Mesodermal cell (in vitro differentiated cells): Measurements from ENCODE around the gene TM7SF2.

Source experiments
- H3K27ac ChIP-seq: 2 replicates; pipeline ENCODE4 v1.7.0; 2013; ENCODE audit warnings: mild to moderate bottlenecking, low read depth, low read length, moderate library complexity; ENCODE audit not compliant: severe bottlenecking
- H3K36me3 ChIP-seq: 2 replicates; pipeline ENCODE4 v1.7.1; 2013; ENCODE audit warnings: mild to moderate bottlenecking, low read length, moderate library complexity; ENCODE audit not compliant: control insufficient read depth, insufficient read depth
- H3K4me1 ChIP-seq: one replicate; pipeline ENCODE4 v1.7.1; 2013; ENCODE audit warnings: mild to moderate bottlenecking, low read length; ENCODE audit not compliant: insufficient read depth, control insufficient read depth, poor library complexity, severe bottlenecking
- H3K4me3 ChIP-seq: 2 replicates; pipeline ENCODE4 v1.7.0; 2013; ENCODE audit warnings: low read length, control low read depth, mild to moderate bottlenecking; ENCODE audit not compliant: insufficient read depth, poor library complexity, severe bottlenecking; ENCODE audit errors: extremely low read depth
- H3K9me3 ChIP-seq: 2 replicates; pipeline ENCODE4 v1.7.1; 2013; ENCODE audit warnings: mild to moderate bottlenecking, low read length, moderate library complexity; ENCODE audit not compliant: control insufficient read depth
- WGBS, 2 experiments: methylation state at CpG; one replicate each; pipeline ENCODE4 v1.1.5; 2013; ENCODE audit warnings: missing lambda C conversion rate in 2 of 2; ENCODE audit not compliant: insufficient coverage in 2 of 2; 5-methylcytosine and 5-hydroxymethylcytosine counted together

Gene TM7SF2

GRCh38 chr11:65125197-65126056 lies 13.8 kb downstream of the TM7SF2 start:
- Histone ChIP-seq H3K27ac (no peak overlapping the region), H3K4me1 (peaks cover 8% of the 10 kb centered on the region), H3K4me3 (no peak overlapping the region), H3K9me3 (no peaks in the 10 kb centered on the region), H3K36me3 (peaks cover 79% of the 10 kb centered on the region)
- WGBS, 2 experiments: 94 to 96% methylated on average over 6 to 11 of the region's 12 CpGs

DNA sequence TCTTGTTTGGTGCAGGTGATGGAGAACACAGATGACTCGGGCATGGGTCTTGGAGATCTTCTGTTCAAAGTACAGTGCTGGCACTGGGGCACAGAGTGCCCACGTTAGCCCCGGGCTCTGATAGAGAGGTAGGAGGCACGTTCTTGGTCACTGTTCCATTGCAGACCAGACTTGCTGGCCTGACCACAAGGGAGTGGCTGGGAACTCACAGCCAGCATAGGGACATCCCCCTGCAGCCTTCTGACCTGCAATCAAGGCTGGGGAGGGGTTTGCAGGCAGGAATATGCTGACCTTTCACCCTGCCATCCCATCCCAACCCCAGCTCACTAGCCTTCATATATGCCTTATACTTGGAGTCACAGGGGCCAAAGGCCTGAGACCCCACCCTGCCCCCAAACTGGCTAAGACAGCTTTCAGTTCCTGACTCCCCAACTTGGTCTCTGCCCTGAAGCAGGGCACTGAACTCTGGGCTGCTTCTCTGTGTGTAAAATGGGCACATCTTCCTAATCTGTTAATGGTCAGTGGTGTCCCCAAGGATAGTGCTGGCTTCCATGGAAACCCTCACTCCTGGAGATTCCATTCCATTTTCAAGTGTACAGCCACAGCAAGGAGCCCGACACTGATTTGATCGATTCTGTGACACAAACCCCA lies 15.1 kb downstream of the TM7SF2 start:
- Histone ChIP-seq H3K36me3 (peaks cover 82% of the 10 kb centered on the region), H3K4me3 (no peak overlapping the region), H3K9me3 (no peaks in the 10 kb centered on the region), H3K4me1 (no peaks in the 10 kb centered on the region), H3K27ac (no peak overlapping the region)
- WGBS, 2 experiments: 94 to 97% methylated on average over 3 to 4 of the region's 6 CpGs

DNA sequence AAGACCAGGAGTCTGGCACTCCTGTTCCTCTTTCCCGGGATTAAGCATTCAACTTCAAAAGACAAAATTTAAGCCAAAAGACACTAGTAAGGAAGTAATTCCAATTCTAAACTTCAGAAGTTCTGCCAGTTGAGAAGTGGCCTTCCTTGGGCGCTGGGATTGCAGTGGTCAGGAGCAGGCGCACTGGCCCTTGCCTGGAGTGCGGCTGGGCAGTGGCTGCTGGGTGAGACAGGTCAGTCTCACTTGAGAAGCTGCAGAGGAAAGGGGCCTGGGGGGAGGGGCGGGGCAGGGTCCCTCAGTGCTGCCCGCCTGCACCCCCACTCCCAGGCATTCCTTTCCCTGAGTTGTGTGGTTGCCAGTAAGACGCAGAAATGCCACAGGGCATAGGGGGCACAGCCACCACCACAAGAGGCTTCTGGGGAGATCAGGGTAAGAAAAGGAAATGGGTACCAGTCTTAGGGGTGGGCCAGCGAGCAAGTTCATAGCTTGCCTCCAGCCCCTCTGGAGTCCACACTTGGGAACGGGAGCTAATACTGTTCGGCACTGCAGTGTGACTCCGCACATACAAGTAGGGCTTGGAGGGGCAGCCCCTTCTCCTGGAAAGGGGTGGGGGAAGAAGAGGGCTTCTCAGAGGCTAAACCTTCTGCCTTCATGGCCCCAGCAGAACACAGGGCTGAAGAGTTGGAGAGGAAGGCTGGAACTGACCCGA lies 16.0 kb downstream of the TM7SF2 start:
- H3K36me3 ChIP-seq: peaks cover 91% of the 10 kb centered on the region
- H3K9me3 ChIP-seq: no peaks in the 10 kb centered on the region
- 92 to 100% methylated on average over 7 to 10 of the region's 12 CpGs for WGBS, 2 experiments
- no peak overlapping the region for H3K27ac ChIP-seq
- H3K4me3 ChIP-seq: no peak overlapping the region
- H3K4me1 ChIP-seq: no peaks in the 10 kb centered on the region

GRCh38 chr11:65128182-65129145 lies 16.8 kb downstream of the TM7SF2 start:
- no peaks in the 10 kb centered on the region for H3K9me3 ChIP-seq
- H3K4me3 ChIP-seq: no peak overlapping the region
- peaks cover 93% of the 10 kb centered on the region for H3K36me3 ChIP-seq
- H3K4me1 ChIP-seq: peaks cover 4% of the 10 kb centered on the region
- WGBS, 2 experiments: 93 to 98% methylated on average over 13 to 14 of the region's 15 CpGs
- no peak overlapping the region for H3K27ac ChIP-seq

DNA sequence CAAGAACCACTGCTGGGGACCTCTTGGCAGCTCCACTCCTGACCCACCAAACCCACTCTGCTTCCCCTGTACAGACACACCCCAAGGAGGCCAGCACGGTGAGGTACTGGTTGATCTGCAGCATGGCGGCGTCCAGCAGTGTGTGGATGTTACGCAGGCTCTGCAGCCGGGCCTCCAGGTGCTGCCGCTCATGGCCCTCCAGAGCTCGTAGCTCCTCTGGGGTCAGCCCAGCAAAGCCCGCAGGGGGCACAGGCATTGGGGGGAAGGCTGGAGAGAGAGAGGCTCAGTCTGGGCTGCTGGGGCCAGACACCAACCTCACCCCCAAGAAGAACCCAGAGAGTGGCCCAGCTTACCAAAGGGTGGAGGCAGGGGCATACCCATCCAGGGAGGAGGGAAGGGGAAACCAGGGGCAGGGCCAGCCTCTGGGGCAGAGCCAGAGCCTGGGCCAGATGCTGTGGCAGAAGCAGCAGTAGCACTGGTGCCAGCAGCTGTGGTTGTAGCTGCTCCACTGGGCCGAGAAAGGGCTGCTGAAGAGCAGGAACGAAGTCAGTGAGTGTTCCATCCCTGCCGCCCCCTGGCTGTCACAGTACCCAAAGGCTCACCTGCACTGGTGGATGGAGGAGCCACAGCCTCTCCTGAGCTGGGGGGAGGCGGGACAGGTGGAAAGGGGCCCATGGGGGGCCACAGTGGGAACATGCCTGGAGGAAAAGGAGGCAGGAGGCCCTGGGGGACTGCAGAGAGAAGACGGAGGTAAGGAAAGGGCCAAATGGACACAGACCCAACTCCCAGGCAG lies 18.2 kb downstream of the TM7SF2 start:
- Histone ChIP-seq H3K27ac (no peak overlapping the region), H3K4me3 (no peak overlapping the region), H3K9me3 (no peaks in the 10 kb centered on the region), H3K36me3 (peaks cover 82% of the 10 kb centered on the region), H3K4me1 (peaks cover 4% of the 10 kb centered on the region)
- 95 to 98% methylated on average over 9 to 12 of the region's 13 CpGs for WGBS, 2 experiments

DNA sequence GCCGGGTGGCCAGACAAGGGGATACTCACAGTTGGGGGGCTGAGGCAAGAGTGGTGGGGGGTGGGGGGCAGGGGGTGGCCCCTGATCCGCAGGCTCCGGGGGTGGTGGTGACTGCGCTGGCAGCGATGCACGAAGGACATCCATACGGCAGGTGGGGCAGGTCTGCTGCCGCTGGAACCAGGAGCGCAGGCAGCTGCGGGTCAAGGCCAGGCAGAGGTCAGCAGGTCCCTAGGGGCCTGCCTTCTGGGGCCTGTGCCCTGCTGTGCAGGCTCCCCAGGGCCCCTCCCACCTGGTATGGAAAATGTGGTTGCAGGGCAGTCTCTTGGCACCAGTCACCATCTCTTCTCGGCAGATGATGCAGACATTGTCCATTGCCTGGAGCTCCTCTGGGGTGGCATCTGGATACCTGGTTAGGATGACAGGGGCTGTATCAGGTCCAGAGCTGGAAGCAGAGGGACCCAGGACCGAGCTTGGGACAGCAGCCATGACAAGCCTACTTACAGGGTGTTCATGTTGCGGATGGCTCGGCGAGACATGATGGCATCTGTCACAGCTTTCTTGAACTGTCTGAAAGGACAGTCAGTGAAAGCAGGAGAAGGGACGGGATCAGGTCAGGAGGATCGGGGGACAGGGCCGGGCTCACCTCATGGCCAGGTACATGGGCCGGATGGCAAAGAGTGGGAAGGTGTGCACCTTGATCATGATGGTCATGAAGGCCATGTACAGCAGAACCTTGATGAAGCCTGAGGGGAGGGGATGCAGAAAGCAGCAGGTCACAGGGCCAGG lies 19.2 kb downstream of the TM7SF2 start:
- H3K27ac ChIP-seq: no peak overlapping the region
- no peak overlapping the region for H3K4me3 ChIP-seq
- H3K9me3 ChIP-seq: no peaks in the 10 kb centered on the region
- peaks cover 73% of the 10 kb centered on the region for H3K36me3 ChIP-seq
- H3K4me1 ChIP-seq: peaks cover 9% of the 10 kb centered on the region
- WGBS, 2 experiments: 91 to 96% methylated on average over 13 to 18 of the region's 19 CpGs

GRCh38 chr11:65131417-65131776 lies 19.7 kb downstream of the TM7SF2 start:
- Histone ChIP-seq H3K36me3 (peaks cover 67% of the 10 kb centered on the region), H3K4me1 (peaks cover 9% of the 10 kb centered on the region), H3K4me3 (no peak overlapping the region), H3K9me3 (no peaks in the 10 kb centered on the region), H3K27ac (no peak overlapping the region)
- WGBS, 2 experiments: 83 to 90% methylated on average over 1 to 3 of the region's 3 CpGs

- WGBS, 2 experiments: 91 to 100% methylated on average over 4 to 5 of the region's 6 CpGs
- peaks cover 9% of the 10 kb centered on the region for H3K4me1 ChIP-seq
- H3K36me3 ChIP-seq: peaks cover 62% of the 10 kb centered on the region
- H3K27ac ChIP-seq: no peak overlapping the region
- H3K4me3 ChIP-seq: no peak overlapping the region
- H3K9me3 ChIP-seq: no peaks in the 10 kb centered on the region
Observed at GRCh38 chr11:65131895-65132237, 20.2 kb downstream of the TM7SF2 start.

DNA sequence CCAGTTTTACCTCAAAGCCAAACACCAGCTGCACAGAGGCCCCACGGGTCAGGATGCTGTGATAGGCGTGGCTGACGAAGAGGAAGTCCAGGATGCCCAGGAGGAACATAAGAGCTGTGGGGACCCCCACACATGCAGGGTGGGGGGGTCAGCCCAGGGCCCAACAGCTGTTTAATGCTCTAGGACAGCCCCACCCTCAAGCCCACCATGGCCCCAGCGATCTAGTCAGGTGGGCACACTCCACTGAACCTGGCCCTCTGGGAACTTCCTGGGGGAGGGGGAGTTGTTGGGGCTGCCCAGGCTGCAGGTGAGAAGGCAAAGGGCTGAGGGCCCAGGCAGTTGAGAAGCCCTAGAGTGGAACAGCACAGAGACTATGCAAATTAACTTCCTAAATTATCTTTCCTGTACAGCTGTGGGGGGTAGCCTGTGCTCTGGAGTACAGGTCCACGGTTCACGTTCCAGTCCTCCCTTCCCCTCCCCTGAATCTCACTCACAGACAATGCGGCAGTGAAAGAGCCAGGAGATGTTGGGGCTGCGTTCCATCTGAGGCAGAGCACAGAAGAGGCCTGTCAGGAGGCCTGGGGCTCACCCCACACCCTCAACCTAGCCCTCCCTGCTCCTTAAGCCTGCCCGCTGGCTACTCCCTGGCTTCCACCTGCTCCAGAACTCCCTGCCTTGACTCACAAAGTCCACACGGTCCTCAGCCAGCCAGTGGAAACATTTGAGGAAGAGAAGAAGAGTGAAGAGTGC lies 20.7 kb downstream of the TM7SF2 start:
- peaks cover 57% of the 10 kb centered on the region for H3K36me3 ChIP-seq
- H3K9me3 ChIP-seq: no peaks in the 10 kb centered on the region
- H3K4me1 ChIP-seq: peaks cover 9% of the 10 kb centered on the region
- 93 to 98% methylated on average over 3 to 7 of the region's 10 CpGs for whole genome bisulfite sequencing, 2 experiments
- no peak overlapping the region for H3K27ac ChIP-seq
- H3K4me3 ChIP-seq: no peak overlapping the region
